GM19324 (cell line): ENCODE results near the gene TDRD9.

Experiments used
- ATAC-seq: cut with Tn5 transposase; IDR thresholded peaks from one replicate; pipeline ENCODE4 v1.9.1; 2021; ENCODE audit warnings: mild to moderate bottlenecking, moderate library complexity; ENCODE audit not compliant: unreplicated experiment, low FRiP score

TDRD9 gene

DNA sequence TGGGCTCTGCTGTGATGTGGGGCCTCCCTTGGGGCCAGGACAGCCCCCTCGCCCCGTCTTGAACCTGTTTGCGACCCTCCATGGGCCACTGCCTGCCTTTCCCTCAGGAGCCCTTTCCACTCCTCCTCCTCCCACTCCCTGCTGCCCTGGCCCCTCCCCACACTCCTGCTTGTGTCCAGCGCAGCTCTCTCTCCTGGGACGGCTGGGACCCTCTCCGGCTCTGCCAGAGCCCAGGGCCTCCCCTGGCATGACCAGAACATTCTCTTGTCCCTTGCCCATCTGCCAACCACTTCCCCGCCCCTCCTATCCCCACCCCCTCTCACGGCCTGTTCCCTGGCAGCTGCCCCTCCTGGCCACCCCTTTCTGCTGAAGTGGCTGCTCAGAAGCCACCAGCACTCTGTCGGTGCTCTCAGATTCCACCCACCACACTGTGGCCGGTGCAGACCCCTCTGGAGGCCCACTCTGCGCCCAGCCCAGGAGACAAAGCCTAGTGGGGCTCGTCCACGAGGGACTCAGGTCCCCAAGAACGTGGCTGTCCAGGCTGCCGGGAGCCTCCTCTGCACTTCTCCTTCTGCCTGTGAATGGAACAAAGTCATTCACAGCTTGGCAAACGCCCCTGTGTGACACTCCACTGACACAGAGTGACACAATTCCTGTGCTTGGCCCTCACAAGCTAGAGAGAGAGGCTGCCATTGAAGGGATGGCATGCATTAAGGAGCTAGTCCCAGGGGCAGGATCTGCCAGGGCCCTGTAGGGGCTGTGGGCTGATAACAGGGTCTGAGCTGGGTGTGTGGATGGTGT, 158.6 kb downstream of the TDRD9 start:
- no peak for ATAC-seq

GRCh38 chr14:104087505-104087904, 159.2 kb downstream of the TDRD9 start:
- ATAC-seq: no peak

GRCh38 chr14:104087981-104088850, 160.0 kb downstream of the TDRD9 start:
- no peak for ATAC-seq

GRCh38 chr14:104090071-104090748, 162.0 kb downstream of the TDRD9 start:
- ATAC-seq: no peak

GRCh38 chr14:104091061-104091926, 163.0 kb downstream of the TDRD9 start:
- no peak for ATAC-seq

- ATAC-seq: no peak
Observed at GRCh38 chr14:104091927-104092771, 163.9 kb downstream of the TDRD9 start.

- ATAC-seq: no peak
Observed at GRCh38 chr14:104092931-104093365, 164.7 kb downstream of the TDRD9 start.

GRCh38 chr14:104093366-104094055, 165.3 kb downstream of the TDRD9 start:
- ATAC-seq: no peak

DNA sequence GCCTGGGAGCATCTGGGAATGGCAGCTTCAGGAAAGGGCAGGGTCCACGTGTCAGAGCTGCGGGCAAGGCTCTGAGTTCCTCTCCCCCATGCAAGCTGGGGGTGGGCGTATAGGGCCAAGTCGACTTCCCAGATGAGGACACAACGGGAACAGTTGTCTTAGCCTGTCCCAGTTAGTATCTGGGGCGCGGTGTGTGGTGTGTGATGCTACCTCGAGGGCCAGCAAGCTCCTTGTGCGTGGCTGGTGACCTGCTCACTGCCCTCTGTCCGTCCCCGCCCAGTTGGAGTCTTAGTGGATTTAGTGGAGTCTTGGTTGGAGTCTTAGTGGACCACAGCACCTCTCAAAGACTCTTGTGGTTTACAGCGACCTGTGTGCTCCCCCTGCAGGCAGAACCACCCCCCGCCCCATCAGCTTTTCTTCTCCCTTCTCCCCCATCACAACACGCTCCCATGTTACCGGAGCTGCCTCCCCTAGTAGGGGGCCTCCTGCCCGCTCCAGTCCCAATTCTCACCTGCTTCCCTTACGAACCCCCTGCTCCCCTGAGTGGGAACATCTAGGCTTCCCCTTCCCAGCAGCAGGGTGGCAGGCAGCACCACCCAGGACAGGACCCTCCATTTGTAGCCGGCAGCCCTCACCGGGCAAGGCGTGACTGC, 165.9 kb downstream of the TDRD9 start:
- ATAC-seq: no peak

- ATAC-seq: no peak
Observed at GRCh38 chr14:104094709-104095425, 166.6 kb downstream of the TDRD9 start.

DNA sequence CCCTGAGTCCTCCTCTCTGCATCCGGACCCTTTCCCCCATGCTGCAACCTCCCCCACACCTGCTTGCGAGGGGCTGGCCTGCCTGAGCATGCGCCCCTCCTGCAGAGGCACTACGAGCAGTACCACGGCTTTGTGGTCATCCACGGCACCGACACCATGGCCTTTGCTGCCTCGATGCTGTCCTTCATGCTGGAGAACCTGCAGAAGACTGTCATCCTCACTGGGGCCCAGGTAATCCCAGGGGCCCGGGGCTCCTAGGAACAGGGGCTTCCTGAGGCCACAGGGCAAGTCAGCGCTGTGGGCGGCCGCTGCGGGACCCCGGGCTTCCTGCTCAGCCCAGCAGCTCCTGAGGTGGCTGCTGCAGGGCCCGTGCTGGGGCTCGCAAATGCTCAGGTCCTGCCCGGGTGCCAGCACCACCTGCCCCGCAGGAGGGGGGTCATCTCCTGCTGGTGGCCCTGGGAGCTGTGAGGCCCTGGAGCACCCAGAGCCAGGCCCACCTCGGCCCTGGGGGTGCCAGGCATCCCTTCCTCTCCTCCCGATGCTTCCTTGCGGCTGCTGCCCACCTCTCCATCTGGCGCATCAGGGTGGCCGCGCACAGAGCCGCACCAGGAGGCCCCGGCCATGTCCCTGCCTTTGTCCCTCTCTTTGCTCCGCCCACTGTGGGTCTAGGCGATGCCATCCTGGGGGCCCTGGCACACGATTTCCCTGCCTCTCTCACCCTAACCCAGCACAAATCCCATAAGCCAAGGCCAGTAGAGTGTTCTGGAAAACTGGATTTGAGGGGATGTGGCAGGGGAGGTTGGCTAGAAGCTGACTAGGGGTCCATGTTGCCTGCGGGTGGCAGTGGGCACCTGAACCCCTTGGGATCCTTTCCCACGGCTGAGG, 167.4 kb downstream of the TDRD9 start:
- ATAC-seq: no peak

DNA sequence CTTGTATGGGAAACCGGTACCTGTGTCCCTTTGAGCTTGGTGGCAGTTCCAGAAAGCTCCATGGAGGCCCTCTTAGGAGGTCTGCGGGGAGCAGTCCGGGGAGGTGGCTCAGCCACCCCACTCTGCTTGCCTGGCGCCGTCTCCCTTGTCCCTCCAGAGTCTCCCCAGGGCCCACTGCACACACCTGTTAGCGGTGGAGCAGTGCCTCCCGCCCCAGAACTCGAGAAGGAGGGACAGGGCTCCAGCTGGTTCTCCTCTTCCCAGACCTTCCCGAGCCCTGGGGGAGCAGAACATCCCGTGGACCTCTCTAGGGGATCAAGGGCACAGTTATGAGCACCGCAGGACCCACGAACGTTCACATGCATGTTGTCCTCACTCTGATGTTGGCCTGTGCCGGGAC, 168.1 kb downstream of the TDRD9 start:
- no peak for ATAC-seq

GRCh38 chr14:104096751-104097700, 168.8 kb downstream of the TDRD9 start:
- no peak for ATAC-seq

DNA sequence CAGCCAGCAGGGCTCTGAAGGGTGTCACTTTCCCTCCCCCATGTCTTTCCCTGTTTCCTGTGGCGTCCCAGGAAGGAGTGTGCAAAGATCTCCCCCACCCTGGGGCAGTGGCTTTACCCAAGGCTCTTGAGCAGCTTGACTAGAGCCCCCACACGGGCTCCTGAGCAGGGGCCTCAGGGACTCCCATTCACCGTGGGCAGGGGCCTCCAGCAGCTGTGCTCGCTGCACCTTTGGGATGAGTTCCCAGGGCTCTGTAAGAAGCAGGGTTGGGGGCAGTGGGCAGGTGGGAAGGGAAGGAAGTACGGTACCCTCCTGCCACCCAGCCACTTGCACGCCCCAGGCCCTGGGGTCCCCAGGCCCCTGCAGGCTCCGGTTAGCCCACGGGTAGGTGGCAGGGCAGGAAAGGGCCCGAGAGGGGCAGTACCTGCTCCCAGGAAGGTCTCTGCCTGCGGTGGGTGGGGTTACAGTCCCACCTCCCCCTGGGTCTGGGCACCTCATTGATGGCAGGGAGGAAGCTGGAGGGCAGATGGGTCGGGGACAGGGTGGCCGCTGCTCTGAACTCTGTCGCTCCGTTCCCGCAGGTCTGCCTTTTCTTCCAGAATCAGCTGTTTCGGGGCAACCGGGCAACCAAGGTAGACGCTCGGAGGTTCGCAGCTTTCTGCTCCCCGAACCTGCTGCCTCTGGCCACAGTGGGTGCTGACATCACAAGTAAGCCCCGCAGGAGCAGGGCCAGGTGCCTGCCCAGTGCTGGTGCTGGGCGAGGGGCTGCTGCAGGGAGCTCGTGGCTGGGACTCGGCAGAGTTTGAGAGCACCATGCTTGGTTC, 170.2 kb downstream of the TDRD9 start:
- no peak for ATAC-seq
